Neural cell (in vitro differentiated cells): ENCODE data around the gene NAE1. TPM values are rescaled to one million over a fixed set of nuclear protein-coding genes. Genes with fewer than 3 reads are reported as not detected.

Experiments used
- H2AFZ ChIP-seq: fragments of 200-600, 300-800 bp; sonication (generic), shearing (Covaris generic); 2 replicates; pipeline ENCODE4 v1.6.0; 2014; ENCODE audit warnings: low read depth, mild to moderate bottlenecking, antibody characterized with exemption, low read length, moderate library complexity
- H3F3A ChIP-seq: fragments of 200-600 bp; shearing (Covaris generic); 2 replicates; pipeline ENCODE4 v1.6.1; 2016; ENCODE audit warnings: mild to moderate bottlenecking, moderate library complexity, mixed read lengths, antibody characterized with exemption, low read length; ENCODE audit not compliant: insufficient read depth, poor library complexity, severe bottlenecking
- H3K27ac ChIP-seq: fragments of 200-600, 300-800 bp; sonication (generic), shearing (Covaris generic); 2 replicates; pipeline ENCODE4 v1.5.1; 2014; ENCODE audit warnings: mild to moderate bottlenecking, low read length, moderate library complexity
- H3K27me3 ChIP-seq: fragments of 300-800, 200-600 bp; sonication (generic), shearing (Covaris generic); 2 replicates; pipeline ENCODE4 v1.6.0; 2014; ENCODE audit warnings: mild to moderate bottlenecking, low read depth, low read length, moderate library complexity; ENCODE audit not compliant: insufficient read depth
- H3K36me3 ChIP-seq: fragments of 300-800, 200-600 bp; sonication (generic), shearing (Covaris generic); 2 replicates; pipeline ENCODE4 v1.5.1; 2014; ENCODE audit warnings: mild to moderate bottlenecking, antibody characterized with exemption, low read length, moderate library complexity; ENCODE audit not compliant: insufficient read depth
- H3K4me2 ChIP-seq: fragments of 300-800, 200-600 bp; sonication (generic), shearing (Covaris generic); 2 replicates; pipeline ENCODE4 v1.6.0; 2014; ENCODE audit warnings: mild to moderate bottlenecking, low read length
- H3K4me3 ChIP-seq: fragments of 300-800, 200-600 bp; sonication (generic), shearing (Covaris generic); 2 replicates; pipeline ENCODE4 v1.5.1; 2014; ENCODE audit warnings: mild to moderate bottlenecking, low read length, moderate library complexity
- H3K79me2 ChIP-seq: fragments of 200-600 bp; shearing (Covaris generic); replicated peaks from 2 replicates; pipeline ENCODE4 v1.6.0; 2014; ENCODE audit warnings: mild to moderate bottlenecking, low read length, moderate library complexity; ENCODE audit not compliant: insufficient read depth
- H3K9ac ChIP-seq: fragments of 300-800, 200-600 bp; sonication (generic), shearing (Covaris generic); 2 replicates; pipeline ENCODE4 v1.6.1; 2016; ENCODE audit warnings: mild to moderate bottlenecking, low read length, mixed read lengths
- H3K9me2 ChIP-seq: fragments of 200-600 bp; shearing (Covaris generic); 2 replicates; pipeline ENCODE4 v1.6.1; 2016; ENCODE audit warnings: mild to moderate bottlenecking, low read length, mixed read lengths; ENCODE audit not compliant: insufficient read depth
- H3K9me3 ChIP-seq: fragments of 200-600, 300-800 bp; sonication (generic), shearing (Covaris generic); 2 replicates; pipeline ENCODE4 v1.6.1; 2016; ENCODE audit warnings: mild to moderate bottlenecking, mixed run types, low read length, moderate library complexity, mixed read lengths
- H4K20me1 ChIP-seq: fragments of 200-600 bp; shearing (Covaris generic); 2 replicates; pipeline ENCODE4 v1.6.1; 2016; ENCODE audit warnings: mild to moderate bottlenecking, mixed run types; ENCODE audit not compliant: insufficient read depth
- EP300 ChIP-seq: fragments of 450-650 bp; conservative IDR thresholded peaks from 2 replicates; pipeline ENCODE4 v1.6.1; 2014; ENCODE audit warnings: antibody characterized with exemption, mild to moderate bottlenecking, moderate library complexity; ENCODE audit not compliant: poor library complexity, severe bottlenecking
- EZH2 ChIP-seq: fragments of 200-600, 300-800 bp; shearing (Covaris generic), sonication (generic); IDR thresholded peaks from 2 replicates; pipeline ENCODE4 v1.6.1; 2014; ENCODE audit warnings: antibody characterized with exemption, low read length, borderline replicate concordance, mild to moderate bottlenecking; ENCODE audit not compliant: insufficient read depth, poor library complexity, severe bottlenecking
- MXI1 ChIP-seq: fragments of 450-650 bp; conservative IDR thresholded peaks from 2 replicates; pipeline ENCODE4 v1.6.1; 2014; ENCODE audit warnings: antibody characterized with exemption, mild to moderate bottlenecking; ENCODE audit not compliant: poor library complexity, severe bottlenecking
- POLR2AphosphoS5 ChIP-seq: IDR thresholded peaks from 2 replicates; pipeline ENCODE4 v1.6.1; 2012
- RAD21 ChIP-seq: fragments of 450-650 bp; conservative IDR thresholded peaks from 2 replicates; pipeline ENCODE4 v1.6.1; 2014; ENCODE audit warnings: antibody characterized with exemption, mild to moderate bottlenecking, moderate library complexity
- SMC3 ChIP-seq: fragments of 450-650 bp; conservative IDR thresholded peaks from 2 replicates; pipeline ENCODE4 v1.6.1; 2014; ENCODE audit warnings: antibody characterized with exemption, mild to moderate bottlenecking, moderate library complexity; ENCODE audit not compliant: poor library complexity
- TAF1 ChIP-seq: IDR thresholded peaks from 2 replicates; pipeline ENCODE4 v1.6.1; 2012; ENCODE audit warnings: low read depth
- polyA plus RNA-seq: library from polyadenylated mRNA; depleted of rRNA; stranded (reverse); fragments of >200 nt; gene quantifications from 2 replicates; pipeline ENCODE4 v1.2.3, GENCODE V29; 2014
- TF ChIP-seq, protein P1 (sequence below): fragments of 450-650 bp; IDR thresholded peaks from 2 replicates; pipeline ENCODE4 v1.5.1; 2014; ENCODE audit warnings: antibody characterized with exemption, mild to moderate bottlenecking, moderate library complexity; ENCODE audit not compliant: poor library complexity, severe bottlenecking
- TF ChIP-seq, protein P2 (sequence below): IDR thresholded peaks from 2 replicates; pipeline ENCODE4 v1.6.1; 2012; ENCODE audit warnings: borderline replicate concordance

Gene NAE1
- polyA plus RNA-seq, 1 donor from 2014 or later: 227 TPM

DNA sequence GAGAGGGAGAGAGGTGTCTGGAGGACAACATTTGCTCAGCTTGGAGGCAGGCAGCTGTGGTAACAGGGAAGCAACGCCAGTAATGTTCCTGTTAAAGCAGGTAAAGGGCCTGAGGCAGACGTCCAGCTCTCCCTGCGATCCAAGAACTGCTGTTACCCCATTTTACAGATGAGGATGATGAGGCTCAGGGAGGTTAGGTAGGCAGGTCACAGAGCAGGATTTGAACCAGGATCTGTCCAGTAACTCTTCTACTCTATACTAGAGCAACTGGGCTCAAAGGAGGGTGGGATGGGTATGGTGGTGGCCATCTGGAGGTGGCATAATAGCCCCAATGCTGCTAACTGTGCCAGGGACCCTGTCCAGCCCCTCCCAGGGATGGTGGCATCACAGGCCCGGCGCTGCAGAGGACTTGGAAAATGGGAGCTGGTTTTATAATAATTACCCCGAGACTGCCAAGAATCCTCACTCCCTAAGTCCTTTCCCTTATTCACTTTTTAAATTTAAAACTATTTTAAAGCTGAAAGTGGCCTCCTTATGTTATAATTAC is 25.5 kb upstream of the NAE1 start:
- H3K9ac ChIP-seq: no peak overlapping the region

DNA sequence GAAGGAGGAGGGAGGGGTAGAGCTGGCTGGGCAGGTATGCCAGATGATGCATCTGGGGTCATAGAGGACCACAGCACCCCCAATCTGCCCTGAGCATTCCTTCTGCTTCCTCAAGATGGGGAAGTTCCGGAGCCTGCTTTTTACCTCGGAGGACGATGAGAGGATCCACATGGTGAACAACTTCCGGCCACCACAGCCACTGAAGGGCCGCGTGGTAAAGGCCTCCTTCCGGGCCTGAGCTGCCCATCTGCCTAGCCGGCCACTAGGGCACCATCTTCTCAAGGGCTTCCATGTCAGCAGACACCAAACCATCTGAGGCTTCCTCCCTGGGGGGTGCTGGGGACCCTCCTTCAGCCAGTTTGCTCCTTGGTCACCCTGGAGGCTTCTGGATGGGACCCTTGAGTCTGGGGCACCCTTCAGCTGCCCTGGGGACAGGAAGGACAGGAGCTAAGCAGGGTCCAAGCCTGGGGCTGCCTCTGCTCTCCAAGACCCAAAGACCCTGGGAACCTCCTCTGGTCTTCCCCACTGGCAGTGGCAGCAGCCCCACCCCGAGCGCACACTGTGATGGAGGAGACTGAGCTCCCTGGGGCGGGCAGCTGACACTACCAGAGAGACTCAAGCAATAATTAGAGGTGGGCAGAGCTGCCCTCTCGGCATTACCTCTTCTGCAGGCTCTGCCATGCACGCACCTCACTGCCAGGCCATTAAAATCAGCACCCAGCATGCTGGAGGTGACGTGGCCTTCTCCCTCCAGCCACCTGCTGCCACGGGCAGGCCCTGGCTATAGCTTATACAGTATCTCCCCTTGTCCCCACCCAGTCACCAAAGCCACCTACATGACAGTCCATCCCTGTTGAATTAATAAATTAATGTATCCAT is 22.7 kb upstream of the NAE1 start:
- Histone ChIP-seq H3K9ac (no peak overlapping the region), H3K9me2 (no peaks in the 10 kb centered on the region), H4K20me1 (no peaks in the 10 kb centered on the region), H3K4me3 (no peak overlapping the region), H3K9me3 (no peaks in the 10 kb centered on the region), H3K4me2 (no peak overlapping the region), H3K36me3 (no peaks in the 10 kb centered on the region), H3K27ac (no peak overlapping the region), H3F3A (no peaks in the 10 kb centered on the region), H2AFZ (no peak overlapping the region), H3K27me3 (no peaks in the 10 kb centered on the region), H3K79me2 (no peaks in the 10 kb centered on the region)
- TF ChIP-seq EP300 (no peak), TAF1 (no peak), SMC3 (no peak), EZH2 (no peak), POLR2AphosphoS5 (no peak), MXI1 (no peak)
- TF ChIP-seq, protein P1, sequence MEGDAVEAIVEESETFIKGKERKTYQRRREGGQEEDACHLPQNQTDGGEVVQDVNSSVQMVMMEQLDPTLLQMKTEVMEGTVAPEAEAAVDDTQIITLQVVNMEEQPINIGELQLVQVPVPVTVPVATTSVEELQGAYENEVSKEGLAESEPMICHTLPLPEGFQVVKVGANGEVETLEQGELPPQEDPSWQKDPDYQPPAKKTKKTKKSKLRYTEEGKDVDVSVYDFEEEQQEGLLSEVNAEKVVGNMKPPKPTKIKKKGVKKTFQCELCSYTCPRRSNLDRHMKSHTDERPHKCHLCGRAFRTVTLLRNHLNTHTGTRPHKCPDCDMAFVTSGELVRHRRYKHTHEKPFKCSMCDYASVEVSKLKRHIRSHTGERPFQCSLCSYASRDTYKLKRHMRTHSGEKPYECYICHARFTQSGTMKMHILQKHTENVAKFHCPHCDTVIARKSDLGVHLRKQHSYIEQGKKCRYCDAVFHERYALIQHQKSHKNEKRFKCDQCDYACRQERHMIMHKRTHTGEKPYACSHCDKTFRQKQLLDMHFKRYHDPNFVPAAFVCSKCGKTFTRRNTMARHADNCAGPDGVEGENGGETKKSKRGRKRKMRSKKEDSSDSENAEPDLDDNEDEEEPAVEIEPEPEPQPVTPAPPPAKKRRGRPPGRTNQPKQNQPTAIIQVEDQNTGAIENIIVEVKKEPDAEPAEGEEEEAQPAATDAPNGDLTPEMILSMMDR: no peak
- TF ChIP-seq, protein P2, sequence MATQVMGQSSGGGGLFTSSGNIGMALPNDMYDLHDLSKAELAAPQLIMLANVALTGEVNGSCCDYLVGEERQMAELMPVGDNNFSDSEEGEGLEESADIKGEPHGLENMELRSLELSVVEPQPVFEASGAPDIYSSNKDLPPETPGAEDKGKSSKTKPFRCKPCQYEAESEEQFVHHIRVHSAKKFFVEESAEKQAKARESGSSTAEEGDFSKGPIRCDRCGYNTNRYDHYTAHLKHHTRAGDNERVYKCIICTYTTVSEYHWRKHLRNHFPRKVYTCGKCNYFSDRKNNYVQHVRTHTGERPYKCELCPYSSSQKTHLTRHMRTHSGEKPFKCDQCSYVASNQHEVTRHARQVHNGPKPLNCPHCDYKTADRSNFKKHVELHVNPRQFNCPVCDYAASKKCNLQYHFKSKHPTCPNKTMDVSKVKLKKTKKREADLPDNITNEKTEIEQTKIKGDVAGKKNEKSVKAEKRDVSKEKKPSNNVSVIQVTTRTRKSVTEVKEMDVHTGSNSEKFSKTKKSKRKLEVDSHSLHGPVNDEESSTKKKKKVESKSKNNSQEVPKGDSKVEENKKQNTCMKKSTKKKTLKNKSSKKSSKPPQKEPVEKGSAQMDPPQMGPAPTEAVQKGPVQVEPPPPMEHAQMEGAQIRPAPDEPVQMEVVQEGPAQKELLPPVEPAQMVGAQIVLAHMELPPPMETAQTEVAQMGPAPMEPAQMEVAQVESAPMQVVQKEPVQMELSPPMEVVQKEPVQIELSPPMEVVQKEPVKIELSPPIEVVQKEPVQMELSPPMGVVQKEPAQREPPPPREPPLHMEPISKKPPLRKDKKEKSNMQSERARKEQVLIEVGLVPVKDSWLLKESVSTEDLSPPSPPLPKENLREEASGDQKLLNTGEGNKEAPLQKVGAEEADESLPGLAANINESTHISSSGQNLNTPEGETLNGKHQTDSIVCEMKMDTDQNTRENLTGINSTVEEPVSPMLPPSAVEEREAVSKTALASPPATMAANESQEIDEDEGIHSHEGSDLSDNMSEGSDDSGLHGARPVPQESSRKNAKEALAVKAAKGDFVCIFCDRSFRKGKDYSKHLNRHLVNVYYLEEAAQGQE: no peak

More for the DNA sequence above, 25.5 kb upstream of the NAE1 start:
- H3F3A ChIP-seq: no peaks in the 10 kb centered on the region
- H3K27ac ChIP-seq: no peak overlapping the region
- TF ChIP-seq EZH2 (no peak), EP300 (no peak), MXI1 (no peak), RAD21 (no peak), SMC3 (no peak), POLR2AphosphoS5 (no peak), TAF1 (no peak)
- TF ChIP-seq, protein P1: no peak
- TF ChIP-seq, protein P2: no peak
- no peak overlapping the region for H3K4me3 ChIP-seq
- no peaks in the 10 kb centered on the region for H3K27me3 ChIP-seq
- no peaks in the 10 kb centered on the region for H3K9me2 ChIP-seq
- H4K20me1 ChIP-seq: no peaks in the 10 kb centered on the region
- H3K4me2 ChIP-seq: no peak overlapping the region
- H2AFZ ChIP-seq: no peak overlapping the region
- no peaks in the 10 kb centered on the region for H3K79me2 ChIP-seq
- H3K36me3 ChIP-seq: no peaks in the 10 kb centered on the region
- H3K9me3 ChIP-seq: no peaks in the 10 kb centered on the region
